A549 (cell line): ENCODE results near the gene OPCML. TPM values are rescaled to one million over a fixed set of nuclear protein-coding genes. Genes with fewer than 3 reads are reported as not detected.
A peak's percentile ranks its signal among the peaks of the same experiment; 100 is the strongest.

ENCODE experiments used
- ATAC-seq, 2 experiments: fragments of 200-7000 bp in 1 of 2; fragments of >200 bp in 1 of 2; cut with Nextera tagmentation in 1 of 2; cut with Tn5 transposase in 1 of 2; 3 replicates each; pipeline versions ENCODE4 v1.8.0 to v1.9.1; 2018 to 2020; ENCODE audit warnings: mild to moderate bottlenecking in 1 of 2, moderate library complexity in 1 of 2
- CTCF ChIA-PET: fragments of 300-600 bp; sonication (Branson Sonifier 250); formaldehyde crosslinking; extraction: SDS; loops from one replicate; lab custom pipeline; 2021; ENCODE audit warnings: antibody characterized with exemption, inconsistent platforms; lab: Yijun Ruan, JAX
- POLR2A ChIA-PET: fragments of 350-600 bp; formaldehyde crosslinking; extraction: SDS; loops from one replicate; lab custom pipeline; 2021; ENCODE audit warnings: antibody characterized with exemption, inconsistent platforms; lab: Yijun Ruan, JAX
- DNase-seq, 2 experiments: peaks; one replicate each; pipeline versions ENCODE4 v3.0.0 to v3.0.0-alpha.2; 2011 to 2016; ENCODE audit warnings: low read depth in 1 of 2, low spot score in 1 of 2
- FAIRE-seq: peaks from 2 replicates; lab custom pipeline; 2011; peaks lifted over from hg19 to GRCh38; lab: Jason Lieb, UNC
- H3K27ac ChIP-seq, 2 experiments: fragments of >200 bp; sonication (Bioruptor Twin); formaldehyde crosslinking; 3 replicates each; pipeline ENCODE4 v1.5.1; 2016 to 2017
- H3K4me1 ChIP-seq: fragments of >200 bp; sonication (Bioruptor Twin); formaldehyde crosslinking; 3 replicates; pipeline ENCODE4 v1.6.1; 2016
- H3K4me2 ChIP-seq: fragments of >200 bp; sonication (Bioruptor Twin); formaldehyde crosslinking; 3 replicates; pipeline ENCODE4 v1.6.1; 2016
- H3K4me3 ChIP-seq: fragments of >200 bp; sonication (Bioruptor Twin); formaldehyde crosslinking; 3 replicates; pipeline ENCODE4 v1.5.1; 2016
- H3K9me3 ChIP-seq: fragments of >200 bp; sonication (Bioruptor Twin); formaldehyde crosslinking; 3 replicates; pipeline ENCODE4 v1.6.1; 2016
- ATOH8 ChIP-seq: fragments of 250-450 bp; sonication (Bioruptor Pico); IDR thresholded peaks from 2 replicates; pipeline ENCODE4 v1.5.0; 2020; ENCODE audit warnings: low read depth, mild to moderate bottlenecking, moderate library complexity
- EHF ChIP-seq: fragments of 250-450 bp; sonication (Bioruptor Pico); IDR thresholded peaks from 2 replicates; pipeline ENCODE4 v1.5.0; 2020; ENCODE audit warnings: mild to moderate bottlenecking
- ELK1 ChIP-seq: fragments of 150-350 bp; IDR thresholded peaks from 2 replicates; pipeline ENCODE4 v1.6.1; 2014; ENCODE audit warnings: low read depth, mild to moderate bottlenecking, low read length
- ESRRA ChIP-seq: fragments of 150-350 bp; IDR thresholded peaks from 2 replicates; pipeline ENCODE4 v1.6.1; 2014; ENCODE audit warnings: mild to moderate bottlenecking, low read length, borderline replicate concordance
- FOSL2 ChIP-seq, 2 experiments: fragments of 450-650 bp in 1 of 2; fragments of >200 bp in 1 of 2; sonication (Bioruptor Twin) in 1 of 2; formaldehyde crosslinking; IDR thresholded peaks; 2 replicates each; pipeline versions ENCODE4 v1.5.0 to v1.6.1; 2016 to 2020; ENCODE audit warnings: mild to moderate bottlenecking in 1 of 2, moderate library complexity in 1 of 2
- HEYL ChIP-seq: fragments of 250-450 bp; sonication (Bioruptor Pico); IDR thresholded peaks from 2 replicates; pipeline ENCODE4 v1.8.0; 2021; ENCODE audit warnings: mild to moderate bottlenecking, moderate library complexity
- HOXA7 ChIP-seq: fragments of 250-450 bp; sonication (Bioruptor Pico); IDR thresholded peaks from 2 replicates; pipeline ENCODE4 v1.5.0; 2020; ENCODE audit warnings: mild to moderate bottlenecking, moderate library complexity
- HOXB13 ChIP-seq: fragments of 250-450 bp; sonication (Bioruptor Pico); IDR thresholded peaks from 2 replicates; pipeline ENCODE4 v1.5.0; 2020; ENCODE audit warnings: low read depth, mild to moderate bottlenecking, moderate library complexity
- HOXB5 ChIP-seq: fragments of 250-450 bp; sonication (Bioruptor Pico); IDR thresholded peaks from 2 replicates; pipeline ENCODE4 v1.5.0; 2020; ENCODE audit warnings: mild to moderate bottlenecking, moderate library complexity
- JUN ChIP-seq, 2 experiments: fragments of >200 bp; sonication (Bioruptor Twin); formaldehyde crosslinking; IDR thresholded peaks; 2 replicates in 1 of 2; 3 replicates in 1 of 2; pipeline ENCODE4 v1.6.1; 2016 to 2017
- JUNB ChIP-seq: fragments of >200 bp; sonication (Bioruptor Twin); formaldehyde crosslinking; IDR thresholded peaks from 2 replicates; pipeline ENCODE4 v1.6.1; 2016
- MAFK ChIP-seq: fragments of 450-650 bp; IDR thresholded peaks from 2 replicates; pipeline ENCODE4 v1.6.1; 2014; ENCODE audit not compliant: partially characterized antibody
- NFE2L2 ChIP-seq: fragments of 150-350 bp; conservative IDR thresholded peaks from 2 replicates; pipeline ENCODE4 v1.6.1; 2014; ENCODE audit warnings: low read length
- NR3C1 ChIP-seq: fragments of >200 bp; sonication (Bioruptor Twin); formaldehyde crosslinking; IDR thresholded peaks from 3 replicates; pipeline ENCODE4 v1.6.1; 2017
- POLR2AphosphoS2 ChIP-seq: conservative IDR thresholded peaks from 2 replicates; pipeline ENCODE4 v1.6.1; 2012; ENCODE audit warnings: low read length, improper control_type of control experiment, inconsistent platforms
- RAD21 ChIP-seq, 2 experiments: fragments of >200 bp in 1 of 2; sonication (Bioruptor Twin) in 1 of 2; formaldehyde crosslinking in 1 of 2; IDR thresholded peaks in 1 of 2; conservative IDR thresholded peaks in 1 of 2; 2 replicates in 1 of 2; 3 replicates in 1 of 2; pipeline ENCODE4 v1.6.1; 2012 to 2018; ENCODE audit warnings: inconsistent platforms in 1 of 2
- RCOR1 ChIP-seq: fragments of 150-350 bp; IDR thresholded peaks from 2 replicates; pipeline ENCODE4 v1.6.1; 2014; ENCODE audit warnings: antibody characterized with exemption, low read length, low read depth
- RFX5 ChIP-seq: fragments of 450-650 bp; IDR thresholded peaks from 2 replicates; pipeline ENCODE4 v1.7.1; 2014; ENCODE audit warnings: antibody characterized with exemption, mild to moderate bottlenecking, moderate library complexity
- RNF2 ChIP-seq: fragments of 200-600 bp; sonication (generic); IDR thresholded peaks from 2 replicates; pipeline ENCODE4 v1.6.1; 2016; ENCODE audit warnings: low read depth, mild to moderate bottlenecking, antibody characterized with exemption, moderate library complexity, borderline replicate concordance
- SREBF2 ChIP-seq: fragments of 450-650 bp; IDR thresholded peaks from 2 replicates; pipeline ENCODE4 v1.6.1; 2014; ENCODE audit warnings: mild to moderate bottlenecking, moderate library complexity
- TFCP2L1 ChIP-seq: fragments of 250-450 bp; sonication (Bioruptor Pico); IDR thresholded peaks from 2 replicates; pipeline ENCODE4 v1.5.0; 2021; ENCODE audit warnings: mild to moderate bottlenecking
- ZFP36 ChIP-seq: fragments of 450-650 bp; IDR thresholded peaks from 2 replicates; pipeline ENCODE4 v1.6.1; 2014; ENCODE audit warnings: borderline replicate concordance; ENCODE audit not compliant: partially characterized antibody
- WGBS: methylation state at CpG from one replicate; pipeline ENCODE4 v1.1.6; 2017; ENCODE audit errors: missing lambda C conversion rate; 5-methylcytosine and 5-hydroxymethylcytosine counted together
- polyA plus RNA-seq, 4 experiments: library from polyadenylated mRNA; depleted of rRNA in 3 of 4; stranded (reverse); fragments of >200 nt; fragmentation: RNase III in 1 of 4; extraction: RNeasy Plus Mini Kit Qiagen cat#74134 plus additional on column Dnase treatment in 1 of 4; gene quantifications; 2 replicates in 3 of 4; 3 replicates in 1 of 4; pipeline ENCODE4 v1.2.3, GENCODE V29; 2011 to 2017
- small RNA-seq, 6 experiments: library from RNA; depleted of rRNA; stranded (forward); fragments of <200 nt; gene quantifications; one replicate each; pipeline ENCODE3, GENCODE V24; 2012
- TF ChIP-seq, protein P1 (sequence below): IDR thresholded peaks from 2 replicates; pipeline ENCODE4 v1.6.1; 2012
- TF ChIP-seq, protein P2 (sequence below): fragments of 200-600 bp; sonication (generic); IDR thresholded peaks from 2 replicates; pipeline ENCODE4 v1.6.1; 2016; ENCODE audit warnings: antibody characterized with exemption, mild to moderate bottlenecking, moderate library complexity

Gene OPCML
- polyA plus RNA-seq, 2 of the 4 experiments (the other 2 are of a cell fraction): not detected

GRCh38 chr11:132367293-132367692 is 1165.0 kb downstream of the OPCML start:
- POLR2A ChIA-PET: no interaction called here
- no peak overlapping the region for H3K27ac ChIP-seq
- TF ChIP-seq SREBF2 (no peak), RFX5 (no peak), EHF (CRISPR knock-in tag) (no peak), MAFK (peak; percentile 19), ATOH8 (no peak)
- TF ChIP-seq, all 56 proteins: peak for 1
- Histone ChIP-seq H3K4me3 (no peak overlapping the region), H3K4me1 (no peaks in the 10 kb centered on the region), H3K9me3 (no peaks in the 10 kb centered on the region), H3K4me2 (no peak overlapping the region)
- DNase-seq (no peak), FAIRE-seq (no peak), ATAC-seq (no peak)
- 22% methylated on average over 3 of the region's 3 CpGs for WGBS
- CTCF ChIA-PET: no interaction called here

- no peak overlapping the region for H3K27ac ChIP-seq
- WGBS: 10% methylated on average over 3 of the region's 3 CpGs
- FAIRE-seq: no peak
- TF ChIP-seq TFCP2L1 (CRISPR knock-in tag) (no peak), HEYL (no peak), RAD21 (conservative IDR thresholded peaks at IDR 0.05 in 1 of 2, IDR thresholded peaks at IDR 0.05 in 1 of 2) (no peak), POLR2AphosphoS2 (no peak), ZFP36 (no peak), HOXB13 (CRISPR knock-in tag) (no peak), JUN (IDR thresholded peaks at IDR 0.05) (no peak), RNF2 (no peak), RFX5 (no peak), JUNB (no peak), HOXB5 (CRISPR knock-in tag) (no peak), NR3C1 (no peak), ESRRA (no peak), HOXA7 (CRISPR knock-in tag) (no peak), NFE2L2 (no peak), ELK1 (no peak), RCOR1 (no peak), FOSL2 (IDR thresholded peaks at IDR 0.05) (no peak), FOSL2 (CRISPR knock-in tag; IDR thresholded peaks at IDR 0.05) (no peak)
- TF ChIP-seq, protein P1, sequence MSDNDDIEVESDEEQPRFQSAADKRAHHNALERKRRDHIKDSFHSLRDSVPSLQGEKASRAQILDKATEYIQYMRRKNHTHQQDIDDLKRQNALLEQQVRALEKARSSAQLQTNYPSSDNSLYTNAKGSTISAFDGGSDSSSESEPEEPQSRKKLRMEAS: no peak
- TF ChIP-seq, protein P2, sequence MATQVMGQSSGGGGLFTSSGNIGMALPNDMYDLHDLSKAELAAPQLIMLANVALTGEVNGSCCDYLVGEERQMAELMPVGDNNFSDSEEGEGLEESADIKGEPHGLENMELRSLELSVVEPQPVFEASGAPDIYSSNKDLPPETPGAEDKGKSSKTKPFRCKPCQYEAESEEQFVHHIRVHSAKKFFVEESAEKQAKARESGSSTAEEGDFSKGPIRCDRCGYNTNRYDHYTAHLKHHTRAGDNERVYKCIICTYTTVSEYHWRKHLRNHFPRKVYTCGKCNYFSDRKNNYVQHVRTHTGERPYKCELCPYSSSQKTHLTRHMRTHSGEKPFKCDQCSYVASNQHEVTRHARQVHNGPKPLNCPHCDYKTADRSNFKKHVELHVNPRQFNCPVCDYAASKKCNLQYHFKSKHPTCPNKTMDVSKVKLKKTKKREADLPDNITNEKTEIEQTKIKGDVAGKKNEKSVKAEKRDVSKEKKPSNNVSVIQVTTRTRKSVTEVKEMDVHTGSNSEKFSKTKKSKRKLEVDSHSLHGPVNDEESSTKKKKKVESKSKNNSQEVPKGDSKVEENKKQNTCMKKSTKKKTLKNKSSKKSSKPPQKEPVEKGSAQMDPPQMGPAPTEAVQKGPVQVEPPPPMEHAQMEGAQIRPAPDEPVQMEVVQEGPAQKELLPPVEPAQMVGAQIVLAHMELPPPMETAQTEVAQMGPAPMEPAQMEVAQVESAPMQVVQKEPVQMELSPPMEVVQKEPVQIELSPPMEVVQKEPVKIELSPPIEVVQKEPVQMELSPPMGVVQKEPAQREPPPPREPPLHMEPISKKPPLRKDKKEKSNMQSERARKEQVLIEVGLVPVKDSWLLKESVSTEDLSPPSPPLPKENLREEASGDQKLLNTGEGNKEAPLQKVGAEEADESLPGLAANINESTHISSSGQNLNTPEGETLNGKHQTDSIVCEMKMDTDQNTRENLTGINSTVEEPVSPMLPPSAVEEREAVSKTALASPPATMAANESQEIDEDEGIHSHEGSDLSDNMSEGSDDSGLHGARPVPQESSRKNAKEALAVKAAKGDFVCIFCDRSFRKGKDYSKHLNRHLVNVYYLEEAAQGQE: no peak
- H3K4me3 ChIP-seq: no peak overlapping the region
- POLR2A ChIA-PET: no interaction called here
- H3K4me2 ChIP-seq: no peak overlapping the region
- CTCF ChIA-PET: no interaction called here
- no peak for ATAC-seq
- no peaks in the 10 kb centered on the region for H3K9me3 ChIP-seq
- no peak for DNase-seq
- H3K4me1 ChIP-seq: no peaks in the 10 kb centered on the region
Observed at GRCh38 chr11:132365650-132366049, 1166.7 kb downstream of the OPCML start.

Small RNA genes within 50 kb of the gene (small RNA-seq; reads per million reads assigned to genes)
- gene RF00026: 0 reads per million in 6 experiments
